ENCODE data around the gene BNIP2. TPM values are rescaled to one million over a fixed set of nuclear protein-coding genes. Genes with fewer than 3 reads are reported as not detected.
A peak's percentile ranks its signal among the peaks of the same experiment; 100 is the strongest.

The BNIP2 gene
- total RNA-seq, 1 donor from 2014 or later: 59.2 TPM

DNA sequence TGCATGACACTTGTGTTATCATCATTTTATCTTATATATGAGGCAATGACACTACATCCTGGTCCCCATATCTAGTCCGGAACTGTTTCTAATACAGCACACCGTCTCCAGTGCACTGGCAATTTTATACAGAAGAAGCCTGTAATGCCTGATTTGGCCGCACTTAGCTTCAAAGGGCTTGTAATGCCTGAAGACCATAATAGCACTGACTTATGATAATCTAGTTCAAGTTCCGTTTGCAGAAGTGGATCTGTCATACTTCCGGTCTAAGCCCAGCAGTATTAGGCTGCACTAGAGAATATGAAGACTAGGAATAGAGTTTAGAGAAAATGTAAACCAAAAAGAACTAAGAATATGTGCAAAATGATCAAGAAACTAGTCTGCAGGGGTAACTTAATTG, 1.3 kb downstream of the BNIP2 start:
- Mint-ChIP-seq H3K27me3 (ENCODE audit: low read depth) (no peaks in the 10 kb centered on the region), H3K36me3 (ENCODE audit: low read depth) (no peaks in the 10 kb centered on the region), H3K4me1 (ENCODE audit: low read depth) (peaks cover 54% of the 10 kb centered on the region), H3K9me3 (ENCODE audit: low read depth) (no peaks in the 10 kb centered on the region), H3K27ac (ENCODE audit: unreplicated experiment) (peak overlapping the region; percentile 99), H3K4me3 (ENCODE audit: unreplicated experiment) (peak overlapping the region; percentile 82)
- DNase-seq (ENCODE audit: low spot score): no peak
- TF ChIP-seq, protein P1, sequence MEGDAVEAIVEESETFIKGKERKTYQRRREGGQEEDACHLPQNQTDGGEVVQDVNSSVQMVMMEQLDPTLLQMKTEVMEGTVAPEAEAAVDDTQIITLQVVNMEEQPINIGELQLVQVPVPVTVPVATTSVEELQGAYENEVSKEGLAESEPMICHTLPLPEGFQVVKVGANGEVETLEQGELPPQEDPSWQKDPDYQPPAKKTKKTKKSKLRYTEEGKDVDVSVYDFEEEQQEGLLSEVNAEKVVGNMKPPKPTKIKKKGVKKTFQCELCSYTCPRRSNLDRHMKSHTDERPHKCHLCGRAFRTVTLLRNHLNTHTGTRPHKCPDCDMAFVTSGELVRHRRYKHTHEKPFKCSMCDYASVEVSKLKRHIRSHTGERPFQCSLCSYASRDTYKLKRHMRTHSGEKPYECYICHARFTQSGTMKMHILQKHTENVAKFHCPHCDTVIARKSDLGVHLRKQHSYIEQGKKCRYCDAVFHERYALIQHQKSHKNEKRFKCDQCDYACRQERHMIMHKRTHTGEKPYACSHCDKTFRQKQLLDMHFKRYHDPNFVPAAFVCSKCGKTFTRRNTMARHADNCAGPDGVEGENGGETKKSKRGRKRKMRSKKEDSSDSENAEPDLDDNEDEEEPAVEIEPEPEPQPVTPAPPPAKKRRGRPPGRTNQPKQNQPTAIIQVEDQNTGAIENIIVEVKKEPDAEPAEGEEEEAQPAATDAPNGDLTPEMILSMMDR (IDR thresholded peaks at IDR 0.05): no peak

DNA sequence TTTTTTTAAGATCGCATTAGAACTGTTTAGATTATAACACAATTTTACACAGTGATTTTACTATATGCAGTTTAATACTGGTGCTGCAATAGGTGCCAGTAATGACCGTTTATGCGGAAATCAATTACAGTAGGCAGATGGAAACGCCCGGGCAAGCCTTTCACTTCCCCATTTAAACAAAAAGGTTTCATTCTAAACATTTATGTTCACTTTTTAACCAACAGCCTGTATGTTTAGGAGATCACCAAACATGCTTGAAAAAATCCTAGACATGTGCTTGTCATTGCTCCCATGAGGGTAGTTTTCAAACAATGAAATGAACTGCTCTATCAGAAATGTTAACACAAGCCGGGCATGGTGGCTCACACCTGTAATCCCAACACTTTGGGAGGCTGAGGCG, 2.7 kb downstream of the BNIP2 start:
- H3K36me3 Mint-ChIP-seq (ENCODE audit: low read depth): peaks cover 2% of the 10 kb centered on the region
- H3K4me1 Mint-ChIP-seq (ENCODE audit: low read depth): peaks cover 54% of the 10 kb centered on the region
- TF ChIP-seq, protein P1 (IDR thresholded peaks at IDR 0.05): no peak

DNA sequence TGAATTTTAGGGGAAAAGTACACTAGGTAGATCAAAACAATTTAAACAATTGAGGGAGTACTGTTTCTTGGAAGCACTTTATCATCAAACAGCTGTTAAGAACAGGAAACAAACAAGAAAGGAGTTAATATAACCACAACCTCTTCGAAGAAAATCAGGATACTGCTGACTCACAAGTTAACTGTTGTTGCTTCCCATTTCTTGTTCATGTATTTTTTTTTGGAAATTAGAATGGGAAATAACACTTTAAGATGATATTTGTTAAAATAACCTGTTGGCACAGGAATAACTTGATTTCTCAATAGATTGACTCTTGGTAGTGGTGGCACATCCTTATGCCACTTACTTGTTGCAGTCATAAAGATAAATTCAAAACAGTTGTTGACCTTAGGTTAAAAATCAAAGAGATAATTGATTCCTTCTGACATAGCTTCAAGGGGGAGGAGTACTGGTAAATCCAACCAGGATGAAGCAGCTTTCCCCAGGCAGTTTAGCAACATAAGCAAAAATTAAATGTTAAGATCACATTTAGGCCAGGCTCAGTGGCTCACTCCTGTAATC, 3.3 kb downstream of the BNIP2 start:
- DNase-seq (ENCODE audit: low spot score): no peak
- H3K4me3 Mint-ChIP-seq (ENCODE audit: unreplicated experiment): no peak overlapping the region

More for the DNA sequence above, 2.7 kb downstream of the BNIP2 start:
- peak overlapping the region; percentile 9 for H3K4me3 Mint-ChIP-seq (ENCODE audit: unreplicated experiment)
- H3K27me3 Mint-ChIP-seq (ENCODE audit: low read depth): no peaks in the 10 kb centered on the region
- H3K27ac Mint-ChIP-seq (ENCODE audit: unreplicated experiment): peak overlapping the region; percentile 9
- no peaks in the 10 kb centered on the region for H3K9me3 Mint-ChIP-seq (ENCODE audit: low read depth)
- DNase-seq (ENCODE audit: low spot score): no peak

DNA sequence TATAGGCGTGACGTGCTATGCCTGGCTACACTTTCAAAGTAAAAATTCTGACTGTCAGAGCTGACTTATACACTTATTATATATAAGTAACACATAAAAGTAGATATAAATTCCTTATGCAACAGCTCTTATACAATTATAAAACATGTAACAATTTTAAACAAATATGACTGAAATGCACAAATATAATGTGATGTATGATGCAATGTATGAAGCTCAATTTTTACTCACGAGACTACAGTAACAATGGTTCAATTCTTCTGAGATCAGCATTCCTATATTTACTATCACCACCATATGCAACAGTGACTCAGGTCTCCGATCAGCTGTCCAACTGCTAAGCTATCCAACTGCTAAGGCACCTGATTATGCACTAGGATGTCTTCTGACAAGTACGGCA, 8.2 kb downstream of the BNIP2 start:
- Mint-ChIP-seq H3K4me1 (ENCODE audit: low read depth) (peaks cover 21% of the 10 kb centered on the region), H3K27me3 (ENCODE audit: low read depth) (no peaks in the 10 kb centered on the region), H3K36me3 (ENCODE audit: low read depth) (peaks cover 17% of the 10 kb centered on the region), H3K27ac (ENCODE audit: unreplicated experiment) (no peak overlapping the region), H3K9me3 (ENCODE audit: low read depth) (no peaks in the 10 kb centered on the region), H3K4me3 (ENCODE audit: unreplicated experiment) (no peak overlapping the region)
- TF ChIP-seq, protein P1 (IDR thresholded peaks at IDR 0.05): no peak
- DNase-seq (ENCODE audit: low spot score): no peak

More for the DNA sequence above, 3.3 kb downstream of the BNIP2 start:
- TF ChIP-seq, protein P1 (IDR thresholded peaks at IDR 0.05): no peak
- Mint-ChIP-seq H3K27me3 (ENCODE audit: low read depth) (no peaks in the 10 kb centered on the region), H3K27ac (ENCODE audit: unreplicated experiment) (peak overlapping the region; percentile 9), H3K4me1 (ENCODE audit: low read depth) (peaks cover 50% of the 10 kb centered on the region), H3K9me3 (ENCODE audit: low read depth) (no peaks in the 10 kb centered on the region), H3K36me3 (ENCODE audit: low read depth) (peaks cover 4% of the 10 kb centered on the region)

DNA sequence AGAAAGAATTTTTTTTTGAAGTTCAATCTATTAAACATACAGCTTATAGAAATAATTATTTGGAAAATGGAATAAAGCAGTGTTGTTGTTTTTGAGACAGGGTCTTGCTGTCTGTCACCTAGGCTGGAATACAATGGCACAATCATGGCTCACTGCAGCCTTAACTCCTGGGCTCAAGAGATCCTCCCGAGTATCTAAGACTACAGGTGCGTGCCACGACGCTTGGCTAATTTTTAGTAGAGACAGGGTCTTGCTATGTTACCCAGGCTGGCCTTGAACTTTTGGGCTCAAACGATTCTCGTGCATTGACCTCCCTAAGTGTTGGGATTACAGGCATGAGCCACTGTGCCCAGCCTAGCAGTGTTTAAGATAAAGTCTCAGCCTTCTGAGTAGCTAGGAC, 8.8 kb downstream of the BNIP2 start:
- Mint-ChIP-seq H3K27me3 (ENCODE audit: low read depth) (no peaks in the 10 kb centered on the region), H3K27ac (ENCODE audit: unreplicated experiment) (no peak overlapping the region), H3K9me3 (ENCODE audit: low read depth) (no peaks in the 10 kb centered on the region), H3K4me3 (ENCODE audit: unreplicated experiment) (no peak overlapping the region), H3K36me3 (ENCODE audit: low read depth) (peaks cover 20% of the 10 kb centered on the region), H3K4me1 (ENCODE audit: low read depth) (peaks cover 15% of the 10 kb centered on the region)
- TF ChIP-seq, protein P1 (IDR thresholded peaks at IDR 0.05): no peak
- DNase-seq (ENCODE audit: low spot score): no peak

All from chondrocyte (in vitro differentiated cells).